Endothelial cell of umbilical vein (primary cell): ENCODE results near the gene PDIA5. TPM values are rescaled to one million over a fixed set of nuclear protein-coding genes. Genes with fewer than 3 reads are reported as not detected.

Experiments used
- BruUV-seq: library from RNA; stranded (reverse); fragments of 400-500 nt; replicated peaks from 2 replicates; lab custom pipeline; 2021; lab: Mats Ljungman, UMichigan
- CTCF ChIA-PET: fragments of 300-600, 350-600 bp; sonication (Branson Sonifier 250); formaldehyde crosslinking; loops from one replicate; lab custom pipeline; 2021; ENCODE audit warnings: antibody characterized with exemption, inconsistent platforms; lab: Charles Lee
- POLR2A ChIA-PET: fragments of 300-600, 350-600 bp; sonication (Branson Sonifier 250); formaldehyde crosslinking; loops from one replicate; lab custom pipeline; 2021; ENCODE audit warnings: antibody characterized with exemption, inconsistent platforms; lab: Charles Lee
- DNase-seq: peaks from one replicate; pipeline ENCODE4 v3.0.0-alpha.2; 2011; ENCODE audit warnings: low read depth, low spot score
- FAIRE-seq: peaks from 2 replicates; lab custom pipeline; 2011; peaks lifted over from hg19 to GRCh38; lab: Jason Lieb, UNC
- H2AFZ ChIP-seq: 2 replicates; pipeline ENCODE4 v1.6.0; 2012; ENCODE audit warnings: low read depth, low read length, control low read depth, inconsistent platforms
- H3K27ac ChIP-seq: 2 replicates; pipeline ENCODE4 v1.5.1; 2011; ENCODE audit warnings: low read depth, mild to moderate bottlenecking, control low read depth, low read length, moderate library complexity; ENCODE audit not compliant: insufficient read depth
- H3K27me3 ChIP-seq, 2 experiments: 2 replicates each; pipeline versions ENCODE4 v1.6.0 to v1.6.1; 2011; ENCODE audit warnings: low read length in 2 of 2, mixed read lengths in 1 of 2; ENCODE audit not compliant: control insufficient read depth in 2 of 2, insufficient read depth in 2 of 2
- H3K36me3 ChIP-seq, 2 experiments: 2 replicates in 1 of 2; 3 replicates in 1 of 2; pipeline ENCODE4 v1.5.1; 2011; ENCODE audit warnings: low read length in 2 of 2, mild to moderate bottlenecking in 1 of 2, moderate library complexity in 1 of 2; ENCODE audit not compliant: control insufficient read depth in 2 of 2, insufficient read depth in 2 of 2; ENCODE audit errors: extremely low read depth in 1 of 2
- H3K4me1 ChIP-seq: 3 replicates; pipeline ENCODE4 v1.5.1; 2011; ENCODE audit warnings: mild to moderate bottlenecking, low read length; ENCODE audit not compliant: control insufficient read depth, insufficient read depth; ENCODE audit errors: extremely low read depth
- H3K4me2 ChIP-seq: 2 replicates; pipeline ENCODE4 v1.6.1; 2011; ENCODE audit warnings: low read length, control low read depth, mixed read lengths; ENCODE audit not compliant: insufficient read depth
- H3K4me3 ChIP-seq, 3 experiments: fragments of 200-600 bp in 1 of 3; sonication (generic), shearing (Covaris generic) in 1 of 3; replicated peaks in 1 of 3; 2 replicates each; pipeline ENCODE4 v1.5.1; 2011 to 2016; ENCODE audit warnings: control low read depth in 3 of 3, low read length in 3 of 3, mild to moderate bottlenecking in 2 of 3, inconsistent platforms in 1 of 3, low read depth in 1 of 3, moderate library complexity in 1 of 3; ENCODE audit not compliant: insufficient read depth in 1 of 3
- H3K79me2 ChIP-seq: 2 replicates; pipeline ENCODE4 v1.6.0; 2012; ENCODE audit warnings: low read length, inconsistent platforms; ENCODE audit not compliant: control insufficient read depth, insufficient read depth
- H3K9ac ChIP-seq: replicated peaks from 2 replicates; pipeline ENCODE3; 2011; ENCODE audit warnings: low read length, control low read depth; ENCODE audit not compliant: insufficient read depth; ENCODE audit errors: extremely low read depth
- H3K9me1 ChIP-seq: replicated peaks from 3 replicates; pipeline ENCODE4 v1.6.0; 2011; ENCODE audit warnings: mild to moderate bottlenecking, low read length; ENCODE audit not compliant: control insufficient read depth, insufficient read depth; ENCODE audit errors: extremely low read depth
- H3K9me3 ChIP-seq: replicated peaks from 2 replicates; pipeline ENCODE4 v1.5.1; 2012; ENCODE audit warnings: low read length, inconsistent platforms; ENCODE audit not compliant: control insufficient read depth, insufficient read depth
- H4K20me1 ChIP-seq: replicated peaks from 2 replicates; pipeline ENCODE3; 2011; ENCODE audit warnings: mild to moderate bottlenecking, low read length; ENCODE audit not compliant: control insufficient read depth, insufficient read depth; ENCODE audit errors: extremely low read depth
- CTCF ChIP-seq, 2 donors: IDR thresholded peaks; 1 replicate in 1 of 2; 2 replicates in 1 of 2; pipeline ENCODE4 v1.5.1; 2011; ENCODE audit warnings: low read length in 2 of 2, mild to moderate bottlenecking in 2 of 2, moderate library complexity in 2 of 2, control low read depth in 1 of 2, inconsistent platforms in 1 of 2, low read depth in 1 of 2; ENCODE audit not compliant: insufficient read depth in 1 of 2; ENCODE audit errors: extremely low read depth in 1 of 2
- EZH2 ChIP-seq: IDR thresholded peaks from 2 replicates; pipeline ENCODE4 v1.6.1; 2012; ENCODE audit warnings: borderline replicate concordance, low read depth, mild to moderate bottlenecking, moderate library complexity, low read length, inconsistent platforms; ENCODE audit not compliant: severe bottlenecking
- FOS ChIP-seq: IDR thresholded peaks from 2 replicates; pipeline ENCODE4 v1.6.1; 2011; ENCODE audit warnings: mild to moderate bottlenecking, low read length, moderate library complexity, borderline replicate concordance; ENCODE audit not compliant: insufficient read depth
- GATA2 ChIP-seq: IDR thresholded peaks from 2 replicates; pipeline ENCODE4 v1.7.0; 2011; ENCODE audit warnings: low read depth, mild to moderate bottlenecking, moderate library complexity, mixed read lengths, low read length; ENCODE audit not compliant: insufficient read length, insufficient read depth
- JUN ChIP-seq: IDR thresholded peaks from 2 replicates; pipeline ENCODE4 v1.6.1; 2011; ENCODE audit warnings: borderline replicate concordance, low read depth; ENCODE audit not compliant: insufficient read length, insufficient read depth
- MAX ChIP-seq: IDR thresholded peaks from 2 replicates; pipeline ENCODE4 v1.6.1; 2011; ENCODE audit not compliant: insufficient read depth, insufficient read length
- MYC ChIP-seq: IDR thresholded peaks from one replicate; pipeline ENCODE4 v1.6.1; 2011; ENCODE audit warnings: mild to moderate bottlenecking, low read depth, low read length
- POLR2A ChIP-seq: IDR thresholded peaks from 2 replicates; pipeline ENCODE4 v1.6.1; 2012; ENCODE audit warnings: low read depth, mild to moderate bottlenecking, control low read depth, low read length
- POLR2AphosphoS5 ChIP-seq: IDR thresholded peaks from 2 replicates; pipeline ENCODE4 v1.6.1; 2012; ENCODE audit warnings: low read depth, mild to moderate bottlenecking, control low read depth, low read length, moderate library complexity; ENCODE audit not compliant: insufficient read depth
- dilution Hi-C: fragments of 300-500 bp; cut with MboI; formaldehyde crosslinking; loops from one replicate; pipeline ENCODE4 v1.15.0; 2019; ENCODE audit warnings: low sequenced_read_pairs; ENCODE audit not compliant: extremely low pct_ligation_motif_present
- intact Hi-C: fragments of 100-400 bp; cut with micrococcal nuclease; formaldehyde crosslinking; loops from one replicate; pipeline ENCODE4 v1.10.0; 2022
- polyA plus RNA-seq, 4 experiments: library from polyadenylated mRNA; depleted of rRNA in 3 of 4; stranded (reverse) in 3 of 4; unstranded in 1 of 4; fragments of >200 nt; gene quantifications; 2 replicates each; pipeline versions ENCODE4 v1.2.1 to v1.2.3, GENCODE V29; 2011 to 2012; ENCODE audit warnings: missing spikeins in 1 of 4
- total RNA-seq: library from RNA; stranded (reverse); gene quantifications from 2 replicates; pipeline ENCODE4 v1.2.3, GENCODE V29; 2021

Gene PDIA5
- total and polyA plus RNA-seq, 2 donors (not counting 3 experiments of a cell fraction or from before 2014, with no cell fraction given): 55.7 to 85.6 TPM

GRCh38 chr3:123102249-123102648 is 35.4 kb downstream of the PDIA5 start:
- ChIA-PET POLR2A (no interaction called here), CTCF (interaction anchor here (0.7 kb wide), 1 partner anchor 8 kb away, joined by 3 read pairs; no protein-coding TSS in a partner anchor)
- H2AFZ ChIP-seq: no peak overlapping the region
- TF ChIP-seq FOS (no peak), POLR2A (no peak), EZH2 (no peak), CTCF (IDR thresholded peaks at IDR 0.05; ENCODE audit: extremely low read depth in 1 of 2, insufficient read depth in 1 of 2, low read depth in 1 of 2, low read length in 2 of 2) (no peak), MAX (no peak), GATA2 (no peak), MYC (no peak), POLR2AphosphoS5 (no peak), JUN (no peak)
- H3K9me1 ChIP-seq: no peaks in the 10 kb centered on the region
- no peak overlapping the region for H3K4me3 ChIP-seq
- no peaks in the 10 kb centered on the region for H3K4me1 ChIP-seq
- peaks cover 10 to 42% of the 10 kb centered on the region in 2 experiments for H3K36me3 ChIP-seq
- no peaks in the 10 kb centered on the region for H3K27me3 ChIP-seq
- intact Hi-C loops: loop anchor here (10.0 kb wide), 1 partner anchor 157 kb away; no protein-coding TSS in a partner anchor
- BruUV-seq: no TSS peak
- peaks cover 9% of the 10 kb centered on the region for H3K79me2 ChIP-seq
- no peak overlapping the region for H3K27ac ChIP-seq
- H3K9me3 ChIP-seq: no peaks in the 10 kb centered on the region
- DNase-seq: no peak
- no peak for FAIRE-seq
- H4K20me1 ChIP-seq: no peaks in the 10 kb centered on the region
- H3K4me2 ChIP-seq: no peak overlapping the region
- dilution Hi-C loops: no loop called here
- H3K9ac ChIP-seq: no peak overlapping the region
